PC-3 (cell line): ENCODE results near the gene PYGO1. TPM values are rescaled to one million over a fixed set of nuclear protein-coding genes. Genes with fewer than 3 reads are reported as not detected.

Experiments used
- ATAC-seq: fragments of 200-7000 bp; cut with Tn5 transposase; 2 replicates; pipeline ENCODE4 v1.9.1; 2020; ENCODE audit warnings: mild to moderate bottlenecking, moderate library complexity
- BruUV-seq: library from RNA; stranded (reverse); fragments of 400-500 nt; replicated peaks from 2 replicates; lab custom pipeline; 2021; lab: Mats Ljungman, UMichigan
- CTCF ChIA-PET: fragments of 300-600 bp; sonication (Branson Sonifier 250); formaldehyde crosslinking; loops from one replicate; lab custom pipeline; 2022; ENCODE audit warnings: antibody characterized with exemption; lab: Charles Lee
- POLR2A ChIA-PET: fragments of 300-600 bp; sonication (Branson Sonifier 250); formaldehyde crosslinking; loops from one replicate; lab custom pipeline; 2022; ENCODE audit warnings: antibody characterized with exemption; ENCODE audit not compliant: unreplicated experiment; lab: Charles Lee
- DNase-seq: peaks from one replicate; pipeline ENCODE4 v3.0.0-alpha.2; 2015
- H2AFZ ChIP-seq: fragments of 300-600 bp; sonication (generic); 2 replicates; pipeline ENCODE4 v1.6.0; 2016; ENCODE audit warnings: antibody characterized with exemption, low read length
- H3F3A ChIP-seq: fragments of 300-600 bp; sonication (generic); one replicate; pipeline ENCODE4 v1.6.0; 2017; ENCODE audit warnings: antibody characterized with exemption, low read length, control low read depth, mild to moderate bottlenecking; ENCODE audit not compliant: unreplicated experiment
- H3K27ac ChIP-seq: fragments of 300-600 bp; sonication (generic); 2 replicates; pipeline ENCODE4 v1.5.1; 2016; ENCODE audit warnings: mild to moderate bottlenecking, low read length
- H3K27me3 ChIP-seq: fragments of 300-600 bp; sonication (generic); 2 replicates; pipeline ENCODE4 v1.6.1; 2016; ENCODE audit warnings: low read length, mixed read lengths
- H3K36me3 ChIP-seq: fragments of 300-600 bp; sonication (generic); 2 replicates; pipeline ENCODE4 v1.6.1; 2016; ENCODE audit warnings: low read depth, mixed run types, low read length, mixed read lengths
- H3K4me1 ChIP-seq: fragments of 300-600 bp; sonication (generic); 2 replicates; pipeline ENCODE4 v1.5.1; 2016; ENCODE audit warnings: low read length; ENCODE audit not compliant: insufficient read depth
- H3K4me2 ChIP-seq: fragments of 300-600 bp; sonication (generic); 2 replicates; pipeline ENCODE4 v1.6.0; 2016; ENCODE audit warnings: low read length
- H3K4me3 ChIP-seq: fragments of 300-600 bp; sonication (generic); 2 replicates; pipeline ENCODE4 v1.5.1; 2016; ENCODE audit warnings: mild to moderate bottlenecking, low read length, mixed read lengths
- H3K79me2 ChIP-seq: fragments of 300-600 bp; sonication (generic); 2 replicates; pipeline ENCODE4 v1.6.1; 2017; ENCODE audit warnings: low read length, mixed read lengths
- H3K9ac ChIP-seq: fragments of 300-600 bp; sonication (generic); 2 replicates; pipeline ENCODE4 v1.6.0; 2016; ENCODE audit warnings: mild to moderate bottlenecking, low read length
- H3K9me2 ChIP-seq: fragments of 300-600 bp; sonication (generic); replicated peaks from 2 replicates; pipeline ENCODE4 v1.6.1; 2016; ENCODE audit warnings: mixed run types, low read length, mixed read lengths
- H3K9me3 ChIP-seq: fragments of 300-600 bp; sonication (generic); 2 replicates; pipeline ENCODE4 v1.6.1; 2016; ENCODE audit warnings: low read length, mixed read lengths
- H4K20me1 ChIP-seq: fragments of 300-600 bp; sonication (generic); 2 replicates; pipeline ENCODE4 v1.6.1; 2016; ENCODE audit warnings: low read length, mixed read lengths
- CTCF ChIP-seq: fragments of 300-600 bp; sonication (generic); conservative IDR thresholded peaks from 2 replicates; pipeline ENCODE4 v1.5.1; 2017; ENCODE audit warnings: antibody characterized with exemption, low read depth, mild to moderate bottlenecking, low read length
- EZH2 ChIP-seq: fragments of 300-600 bp; sonication (generic); IDR thresholded peaks from one replicate; pipeline ENCODE4 v1.6.1; 2017; ENCODE audit warnings: antibody characterized with exemption, mild to moderate bottlenecking, low read length; ENCODE audit not compliant: unreplicated experiment
- EZH2phosphoT487 ChIP-seq: fragments of 300-600 bp; sonication (generic); IDR thresholded peaks from 2 replicates; pipeline ENCODE4 v1.6.1; 2018; ENCODE audit warnings: mild to moderate bottlenecking, antibody characterized with exemption, low read length, borderline replicate concordance
- intact Hi-C: fragments of 100-400 bp; cut with micrococcal nuclease; formaldehyde crosslinking; loops from 2 replicates; pipeline ENCODE4 v1.9.0; 2023
- total RNA-seq: library from RNA; depleted of rRNA; stranded (reverse); fragments of >200 nt; gene quantifications from 2 replicates; pipeline ENCODE4 v1.2.3, GENCODE V29; 2014

PYGO1 gene
- total RNA-seq, 1 experiment from 2014 or later = 2.0 TPM

- intact Hi-C loops = no loop called here
Measured at GRCh38 chr15:55618387-55618786, 30.2 kb upstream of the PYGO1 start.

GRCh38 chr15:55615445-55615844 is 27.3 kb upstream of the PYGO1 start:
- Histone ChIP-seq H3K9me3 (no peaks in the 10 kb centered on the region), H3K27me3 (peaks cover 34% of the 10 kb centered on the region), H3F3A (no peaks in the 10 kb centered on the region), H3K4me1 (no peaks in the 10 kb centered on the region), H3K9me2 (no peaks in the 10 kb centered on the region), H3K4me2 (no peak overlapping the region), H3K27ac (no peak overlapping the region), H4K20me1 (no peaks in the 10 kb centered on the region), H3K9ac (no peak overlapping the region), H3K79me2 (no peaks in the 10 kb centered on the region), H3K4me3 (no peak overlapping the region), H3K36me3 (no peaks in the 10 kb centered on the region), H2AFZ (no peak overlapping the region)
- no peak for TF ChIP-seq EZH2
- TF ChIP-seq EZH2phosphoT487 = no peak
- no peak for TF ChIP-seq CTCF
- BruUV-seq = no TSS peak
- DNase-seq (no peak), ATAC-seq (no peak)
- ChIA-PET CTCF (interaction anchor here (0.7 kb wide), 1 partner anchor 12 kb away, joined by 4 read pairs; no protein-coding TSS in a partner anchor), POLR2A (no interaction called here)
- intact Hi-C loops = no loop called here

More at GRCh38 chr15:55618387-55618786, 30.2 kb upstream of the PYGO1 start:
- Histone ChIP-seq H3K9ac (no peak overlapping the region), H4K20me1 (no peaks in the 10 kb centered on the region), H3K27ac (no peak overlapping the region), H3K79me2 (no peaks in the 10 kb centered on the region), H3K4me2 (no peak overlapping the region), H3F3A (no peaks in the 10 kb centered on the region), H2AFZ (no peak overlapping the region), H3K9me3 (no peaks in the 10 kb centered on the region), H3K36me3 (no peaks in the 10 kb centered on the region), H3K4me3 (no peak overlapping the region), H3K4me1 (no peaks in the 10 kb centered on the region), H3K27me3 (peaks cover 34% of the 10 kb centered on the region), H3K9me2 (no peaks in the 10 kb centered on the region)
- ChIA-PET CTCF (no interaction called here), POLR2A (no interaction called here)
- BruUV-seq = no TSS peak
- TF ChIP-seq EZH2 (no peak), EZH2phosphoT487 (no peak), CTCF (no peak)
- ATAC-seq (no peak), DNase-seq (no peak)

GRCh38 chr15:55613727-55614126 is 25.6 kb upstream of the PYGO1 start:
- no TSS peak for BruUV-seq
- DNase-seq = no peak
- Histone ChIP-seq H4K20me1 (no peaks in the 10 kb centered on the region), H2AFZ (no peak overlapping the region), H3K4me1 (no peaks in the 10 kb centered on the region), H3K27me3 (peaks cover 28% of the 10 kb centered on the region), H3K4me2 (no peak overlapping the region), H3F3A (no peaks in the 10 kb centered on the region), H3K36me3 (no peaks in the 10 kb centered on the region), H3K4me3 (no peak overlapping the region), H3K27ac (no peak overlapping the region), H3K79me2 (no peaks in the 10 kb centered on the region), H3K9me2 (no peaks in the 10 kb centered on the region), H3K9me3 (no peaks in the 10 kb centered on the region), H3K9ac (no peak overlapping the region)
- CTCF ChIA-PET = no interaction called here
- intact Hi-C loops = no loop called here
- POLR2A ChIA-PET = no interaction called here
- TF ChIP-seq CTCF (no peak), EZH2phosphoT487 (no peak), EZH2 (no peak)
- ATAC-seq = no peak
